WERI-Rb-1 (cell line): ENCODE measurements around the gene IGFBP3.

Experiments used
- DNase-seq: peaks from one replicate; pipeline ENCODE4 v3.0.0-alpha.2; 2020
- H3K27ac ChIP-seq: fragments of 250-450 bp; sonication (Bioruptor Pico); 2 replicates; pipeline ENCODE4 v1.5.1; 2020; ENCODE audit warnings: mild to moderate bottlenecking, moderate library complexity
- H3K27me3 ChIP-seq: fragments of 250-450 bp; sonication (Bioruptor Pico); 2 replicates; pipeline ENCODE4 v1.5.1; 2021; ENCODE audit warnings: mild to moderate bottlenecking, low read depth, moderate library complexity; ENCODE audit not compliant: insufficient read depth, severe bottlenecking
- H3K36me3 ChIP-seq: fragments of 250-450 bp; sonication (Bioruptor Pico); 2 replicates; pipeline ENCODE4 v1.5.1; 2020; ENCODE audit warnings: mild to moderate bottlenecking, moderate library complexity
- H3K4me3 ChIP-seq: 2 replicates; pipeline ENCODE4 v1.5.1; 2011; ENCODE audit warnings: low read depth, mild to moderate bottlenecking, control low read depth, low read length
- H3K9me3 ChIP-seq: fragments of 250-450 bp; sonication (Bioruptor Pico); 2 replicates; pipeline ENCODE4 v1.5.1; 2021; ENCODE audit warnings: mild to moderate bottlenecking, moderate library complexity; ENCODE audit not compliant: severe bottlenecking
- CTCF ChIP-seq: IDR thresholded peaks from 2 replicates; pipeline ENCODE4 v1.5.1; 2011; ENCODE audit warnings: low read depth, mild to moderate bottlenecking, control low read depth, inconsistent platforms, low read length

The IGFBP3 gene

GRCh38 chr7:45917658-45918057 lies 3.4 kb downstream of the IGFBP3 start:
- Histone ChIP-seq H3K27me3 (peaks cover 67% of the 10 kb centered on the region), H3K27ac (no peak overlapping the region), H3K4me3 (no peak overlapping the region), H3K9me3 (no peaks in the 10 kb centered on the region), H3K36me3 (no peaks in the 10 kb centered on the region)
- peak; percentile 75 for DNase-seq
- TF ChIP-seq CTCF: peak; percentile 94

- no peak for TF ChIP-seq CTCF
- DNase-seq: no peak
- Histone ChIP-seq H3K4me3 (no peak overlapping the region), H3K36me3 (no peaks in the 10 kb centered on the region), H3K9me3 (no peaks in the 10 kb centered on the region), H3K27me3 (peaks cover 61% of the 10 kb centered on the region), H3K27ac (no peak overlapping the region)
These were observed 4.0 kb downstream of the IGFBP3 start for GRCh38 chr7:45917064-45917463.

- TF ChIP-seq CTCF: no peak
- H3K9me3 ChIP-seq: no peaks in the 10 kb centered on the region
- DNase-seq: no peak
- no peak overlapping the region for H3K4me3 ChIP-seq
- no peaks in the 10 kb centered on the region for H3K36me3 ChIP-seq
- no peak overlapping the region for H3K27ac ChIP-seq
- peaks cover 48% of the 10 kb centered on the region for H3K27me3 ChIP-seq
These were observed 5.5 kb downstream of the IGFBP3 start for GRCh38 chr7:45915606-45916005.

GRCh38 chr7:45914911-45915310 lies 6.2 kb downstream of the IGFBP3 start:
- H3K4me3 ChIP-seq: no peak overlapping the region
- H3K27ac ChIP-seq: no peak overlapping the region
- no peaks in the 10 kb centered on the region for H3K9me3 ChIP-seq
- no peaks in the 10 kb centered on the region for H3K36me3 ChIP-seq
- no peak for TF ChIP-seq CTCF
- peaks cover 41% of the 10 kb centered on the region for H3K27me3 ChIP-seq
- no peak for DNase-seq

- Histone ChIP-seq H3K27ac (no peak overlapping the region), H3K27me3 (peaks cover 22% of the 10 kb centered on the region), H3K36me3 (no peaks in the 10 kb centered on the region), H3K4me3 (no peak overlapping the region), H3K9me3 (no peaks in the 10 kb centered on the region)
- no peak for TF ChIP-seq CTCF
- DNase-seq: no peak
These were observed 8.1 kb downstream of the IGFBP3 start for GRCh38 chr7:45912972-45913371.

- Histone ChIP-seq H3K27ac (no peak overlapping the region), H3K9me3 (no peaks in the 10 kb centered on the region), H3K27me3 (peaks cover 7% of the 10 kb centered on the region), H3K36me3 (no peaks in the 10 kb centered on the region), H3K4me3 (no peak overlapping the region)
- no peak for DNase-seq
- no peak for TF ChIP-seq CTCF
These were observed 9.8 kb downstream of the IGFBP3 start for GRCh38 chr7:45911311-45911710.
